Colonic mucosa (tissue), 4 donors: Measurements from ENCODE around the gene TUBGCP2. TPM values are rescaled to one million over a fixed set of nuclear protein-coding genes. Genes with fewer than 3 reads are reported as not detected.
A peak's percentile ranks its signal among the peaks of the same experiment; 100 is the strongest.

ENCODE experiments used
- DNase-seq: peaks from one replicate; pipeline ENCODE4 v3.0.0-alpha.2; 2020
- H3K27ac ChIP-seq: fragments of 200-600 bp; one replicate; pipeline ENCODE4 v1.8.0; 2021
- H3K27me3 ChIP-seq: fragments of 200-600 bp; one replicate; pipeline ENCODE4 v1.8.0; 2021
- H3K36me3 ChIP-seq: fragments of 200-600 bp; one replicate; pipeline ENCODE4 v1.8.0; 2021
- H3K4me1 ChIP-seq: fragments of 200-600 bp; one replicate; pipeline ENCODE4 v1.8.0; 2021; ENCODE audit warnings: mild to moderate bottlenecking
- H3K4me3 ChIP-seq: fragments of 200-600 bp; one replicate; pipeline ENCODE4 v1.8.0; 2021
- H3K9ac ChIP-seq, 2 donors: one replicate each; pipeline ENCODE4 v1.7.0; 2013; ENCODE audit warnings: control low read depth in 2 of 2, low read depth in 2 of 2, low read length in 2 of 2
- H3K9me3 ChIP-seq: fragments of 200-600 bp; one replicate; pipeline ENCODE4 v1.8.0; 2021
- CTCF ChIP-seq: fragments of 200-600 bp; IDR thresholded peaks from one replicate; pipeline ENCODE4 v1.8.0; 2022; ENCODE audit warnings: antibody characterized with exemption, mild to moderate bottlenecking
- intact Hi-C: fragments of 100-400 bp; cut with DNase I; formaldehyde crosslinking; loops from one replicate; pipeline ENCODE4 v1.14.1; 2022
- total RNA-seq, 2 donors: library from RNA; stranded (reverse); fragmentation: NEBNext Ultra II Directional in 1 of 2; extraction: Animal tissue kit (Norgen Biotek cat#: 25700) in 1 of 2; gene quantifications; one replicate each; pipeline ENCODE4 v1.2.1, GENCODE V29; 2021
- donor health status: healthy.
- donor health status: DM: no; HTN: no; CAD: no.
- donor health status: DM: no; HTN: no; CAD: no.

Gene TUBGCP2
- total RNA-seq, 2 donors from 2014 or later = 64.7 to 67.5 TPM

GRCh38 chr10:133277993-133278576, 30.6 kb downstream of the TUBGCP2 start:
- H3K9me3 ChIP-seq = no peaks in the 10 kb centered on the region
- no peak for TF ChIP-seq CTCF
- peak overlapping the region; percentile 41 for H3K27ac ChIP-seq
- H3K36me3 ChIP-seq = no peaks in the 10 kb centered on the region
- H3K9ac ChIP-seq = peak overlapping the region in 1 of 2 donors; percentile 9
- intact Hi-C loops = no loop called here
- peaks cover 4% of the 10 kb centered on the region for H3K4me1 ChIP-seq
- no peak for DNase-seq
- H3K4me3 ChIP-seq = no peak overlapping the region
- peaks cover 16% of the 10 kb centered on the region for H3K27me3 ChIP-seq

DNA sequence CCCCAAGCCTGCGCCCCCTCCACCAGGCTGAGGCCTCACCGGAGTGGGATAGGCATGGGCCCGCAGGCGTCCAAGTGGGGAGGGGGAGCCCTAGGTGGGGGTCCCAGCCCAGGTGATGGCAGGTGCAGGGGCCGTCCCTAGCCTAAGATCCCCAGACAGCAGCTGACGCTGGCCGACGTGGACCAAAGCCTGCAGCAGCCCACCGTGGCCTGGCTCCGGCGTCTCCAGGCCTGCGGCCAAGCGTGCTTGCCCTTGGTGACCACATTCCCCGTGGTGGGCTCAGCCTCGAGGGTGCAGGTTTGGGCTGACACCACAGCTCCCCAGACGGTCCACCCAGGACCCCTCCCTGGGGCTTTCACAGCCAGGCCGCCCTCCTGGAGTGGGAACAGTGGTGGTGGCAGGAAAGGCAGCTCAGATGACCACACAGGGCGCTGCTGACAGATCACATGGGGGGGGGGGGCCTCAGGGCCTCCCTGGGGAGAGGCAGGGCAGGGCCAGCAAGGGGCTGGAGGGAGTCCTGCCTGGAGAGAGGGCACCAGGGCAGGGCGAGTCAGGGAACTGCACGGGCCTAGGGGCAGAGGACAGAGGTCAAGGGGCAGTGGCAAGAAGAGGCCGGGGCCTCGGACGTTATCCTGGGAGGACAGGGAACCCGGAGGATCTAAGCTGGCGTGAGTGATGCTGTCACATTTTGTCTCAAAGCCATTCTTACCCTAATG, 31.2 kb downstream of the TUBGCP2 start:
- TF ChIP-seq CTCF = no peak
- Histone ChIP-seq H3K9ac (peak overlapping the region in 1 of 2 donors; percentile 9), H3K36me3 (no peaks in the 10 kb centered on the region), H3K27ac (no peak overlapping the region), H3K27me3 (peaks cover 16% of the 10 kb centered on the region), H3K4me3 (no peak overlapping the region), H3K4me1 (peaks cover 4% of the 10 kb centered on the region), H3K9me3 (no peaks in the 10 kb centered on the region)
- intact Hi-C loops = no loop called here
- DNase-seq = no peak

GRCh38 chr10:133276435-133277201, 32.1 kb downstream of the TUBGCP2 start, which contains the start of gene ADAM8:
Gene ADAM8 (minus strand): TSS chr10:133276868. CDS start chr10:133276817, 51 bp downstream.
- DNase-seq = no peak
- Histone ChIP-seq H3K9ac (peak within 1 kb of the TSS; percentile 43 to 63), H3K9me3 (no peaks in the 10 kb centered on the region), H3K27me3 (peaks cover 16% of the 10 kb centered on the region), H3K27ac (no peak within 1 kb of the TSS), H3K4me3 (peak within 1 kb of the TSS; percentile 31), H3K4me1 (peaks cover 4% of the 10 kb centered on the region), H3K36me3 (no peaks in the 10 kb centered on the region)
- intact Hi-C loops = no loop called here
- TF ChIP-seq CTCF = no peak

- Histone ChIP-seq H3K36me3 (no peaks in the 10 kb centered on the region), H3K9ac (peak overlapping the region; percentile 43 to 63), H3K27ac (no peak overlapping the region), H3K27me3 (peaks cover 16% of the 10 kb centered on the region), H3K4me1 (peaks cover 4% of the 10 kb centered on the region), H3K9me3 (no peaks in the 10 kb centered on the region), H3K4me3 (peak overlapping the region; percentile 31)
- no peak for DNase-seq
- TF ChIP-seq CTCF = no peak
- intact Hi-C loops = no loop called here
Observed at GRCh38 chr10:133276100-133276434, 32.6 kb downstream of the TUBGCP2 start.

DNA sequence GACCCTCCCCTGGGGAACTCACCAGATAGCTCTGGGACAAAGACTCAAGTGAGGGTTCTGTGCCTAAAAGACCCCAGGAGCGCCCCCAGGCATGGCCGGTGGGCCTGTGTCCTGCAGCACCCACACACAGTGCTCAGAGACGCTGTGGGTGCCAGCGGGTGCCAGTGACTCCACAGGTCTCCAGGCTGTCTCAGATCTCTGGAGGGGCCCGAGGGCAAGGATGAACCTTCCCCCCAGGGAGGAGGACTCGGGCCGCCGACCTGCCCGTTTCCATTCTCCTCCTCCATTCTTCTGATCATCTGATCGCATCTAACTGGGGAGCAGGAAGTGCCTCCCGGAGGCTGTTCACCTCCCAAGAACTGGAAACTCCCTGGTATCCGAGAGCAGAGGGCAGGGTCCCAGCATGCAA, 33.0 kb downstream of the TUBGCP2 start:
- H3K4me3 ChIP-seq = peak overlapping the region; percentile 31
- H3K9ac ChIP-seq = peak overlapping the region; percentile 46 to 63
- DNase-seq = no peak
- H3K27me3 ChIP-seq = peaks cover 16% of the 10 kb centered on the region
- H3K27ac ChIP-seq = no peak overlapping the region
- H3K4me1 ChIP-seq = peaks cover 4% of the 10 kb centered on the region
- H3K9me3 ChIP-seq = no peaks in the 10 kb centered on the region
- no peaks in the 10 kb centered on the region for H3K36me3 ChIP-seq
- TF ChIP-seq CTCF = no peak
- intact Hi-C loops = no loop called here
